ENCODE measurements around the gene STK32C.

DNA sequence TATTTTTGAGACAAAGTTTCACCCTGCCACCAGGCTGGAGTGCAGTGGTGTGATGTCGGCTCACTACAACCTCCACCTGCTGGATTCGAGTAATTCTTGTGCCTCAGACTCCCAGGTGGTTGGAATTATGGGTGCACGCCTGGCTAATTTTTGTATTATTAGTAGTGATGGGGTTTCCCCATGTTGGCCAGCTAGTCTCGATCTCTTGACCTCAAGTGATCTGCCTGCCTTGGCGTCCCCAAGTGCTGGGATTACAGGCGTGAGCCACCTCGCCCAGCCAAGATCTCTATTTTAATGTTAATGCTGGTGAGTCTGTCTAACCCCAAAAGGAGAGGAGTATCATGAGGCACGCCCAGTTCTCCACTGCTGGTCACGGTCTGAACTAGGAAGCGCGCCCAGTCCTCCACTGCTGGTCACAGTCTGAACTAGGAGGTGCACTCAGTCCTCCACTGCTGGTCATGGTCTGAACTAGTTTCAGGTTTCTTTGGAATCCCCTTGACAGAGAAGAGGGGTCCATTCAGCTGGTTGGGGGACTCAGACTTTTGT is 18.7 kb upstream of the STK32C start:
- TF ChIP-seq, protein P1, sequence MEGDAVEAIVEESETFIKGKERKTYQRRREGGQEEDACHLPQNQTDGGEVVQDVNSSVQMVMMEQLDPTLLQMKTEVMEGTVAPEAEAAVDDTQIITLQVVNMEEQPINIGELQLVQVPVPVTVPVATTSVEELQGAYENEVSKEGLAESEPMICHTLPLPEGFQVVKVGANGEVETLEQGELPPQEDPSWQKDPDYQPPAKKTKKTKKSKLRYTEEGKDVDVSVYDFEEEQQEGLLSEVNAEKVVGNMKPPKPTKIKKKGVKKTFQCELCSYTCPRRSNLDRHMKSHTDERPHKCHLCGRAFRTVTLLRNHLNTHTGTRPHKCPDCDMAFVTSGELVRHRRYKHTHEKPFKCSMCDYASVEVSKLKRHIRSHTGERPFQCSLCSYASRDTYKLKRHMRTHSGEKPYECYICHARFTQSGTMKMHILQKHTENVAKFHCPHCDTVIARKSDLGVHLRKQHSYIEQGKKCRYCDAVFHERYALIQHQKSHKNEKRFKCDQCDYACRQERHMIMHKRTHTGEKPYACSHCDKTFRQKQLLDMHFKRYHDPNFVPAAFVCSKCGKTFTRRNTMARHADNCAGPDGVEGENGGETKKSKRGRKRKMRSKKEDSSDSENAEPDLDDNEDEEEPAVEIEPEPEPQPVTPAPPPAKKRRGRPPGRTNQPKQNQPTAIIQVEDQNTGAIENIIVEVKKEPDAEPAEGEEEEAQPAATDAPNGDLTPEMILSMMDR (conservative IDR thresholded peaks at IDR 0.05; ENCODE audit: low read depth, low read length): no peak
- no peak for TF ChIP-seq EZH2 (IDR thresholded peaks at IDR 0.05; ENCODE audit: borderline replicate concordance, low read depth, low read length, poor library complexity, severe bottlenecking)

All from A673 (cell line).